GM19239 (cell line): ENCODE data around the gene DLG5.

Source experiments
- DNase-seq: peaks from one replicate; pipeline ENCODE4 v3.0.0; 2011; ENCODE audit warnings: low spot score; ENCODE audit not compliant: insufficient read length
- FAIRE-seq: peaks from 2 replicates; lab custom pipeline; 2011; peaks lifted over from hg19 to GRCh38; lab: Jason Lieb, UNC

The DLG5 gene, protein sequence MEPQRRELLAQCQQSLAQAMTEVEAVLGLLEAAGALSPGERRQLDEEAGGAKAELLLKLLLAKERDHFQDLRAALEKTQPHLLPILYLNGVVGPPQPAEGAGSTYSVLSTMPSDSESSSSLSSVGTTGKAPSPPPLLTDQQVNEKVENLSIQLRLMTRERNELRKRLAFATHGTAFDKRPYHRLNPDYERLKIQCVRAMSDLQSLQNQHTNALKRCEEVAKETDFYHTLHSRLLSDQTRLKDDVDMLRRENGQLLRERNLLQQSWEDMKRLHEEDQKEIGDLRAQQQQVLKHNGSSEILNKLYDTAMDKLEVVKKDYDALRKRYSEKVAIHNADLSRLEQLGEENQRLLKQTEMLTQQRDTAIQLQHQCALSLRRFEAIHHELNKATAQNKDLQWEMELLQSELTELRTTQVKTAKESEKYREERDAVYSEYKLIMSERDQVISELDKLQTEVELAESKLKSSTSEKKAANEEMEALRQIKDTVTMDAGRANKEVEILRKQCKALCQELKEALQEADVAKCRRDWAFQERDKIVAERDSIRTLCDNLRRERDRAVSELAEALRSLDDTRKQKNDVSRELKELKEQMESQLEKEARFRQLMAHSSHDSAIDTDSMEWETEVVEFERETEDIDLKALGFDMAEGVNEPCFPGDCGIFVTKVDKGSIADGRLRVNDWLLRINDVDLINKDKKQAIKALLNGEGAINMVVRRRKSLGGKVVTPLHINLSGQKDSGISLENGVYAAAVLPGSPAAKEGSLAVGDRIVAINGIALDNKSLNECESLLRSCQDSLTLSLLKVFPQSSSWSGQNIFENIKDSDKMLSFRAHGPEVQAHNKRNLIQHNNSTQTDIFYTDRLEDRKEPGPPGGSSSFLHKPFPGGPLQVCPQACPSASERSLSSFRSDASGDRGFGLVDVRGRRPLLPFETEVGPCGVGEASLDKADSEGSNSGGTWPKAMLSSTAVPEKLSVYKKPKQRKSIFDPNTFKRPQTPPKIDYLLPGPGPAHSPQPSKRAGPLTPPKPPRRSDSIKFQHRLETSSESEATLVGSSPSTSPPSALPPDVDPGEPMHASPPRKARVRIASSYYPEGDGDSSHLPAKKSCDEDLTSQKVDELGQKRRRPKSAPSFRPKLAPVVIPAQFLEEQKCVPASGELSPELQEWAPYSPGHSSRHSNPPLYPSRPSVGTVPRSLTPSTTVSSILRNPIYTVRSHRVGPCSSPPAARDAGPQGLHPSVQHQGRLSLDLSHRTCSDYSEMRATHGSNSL (N-terminal part only)

DNA sequence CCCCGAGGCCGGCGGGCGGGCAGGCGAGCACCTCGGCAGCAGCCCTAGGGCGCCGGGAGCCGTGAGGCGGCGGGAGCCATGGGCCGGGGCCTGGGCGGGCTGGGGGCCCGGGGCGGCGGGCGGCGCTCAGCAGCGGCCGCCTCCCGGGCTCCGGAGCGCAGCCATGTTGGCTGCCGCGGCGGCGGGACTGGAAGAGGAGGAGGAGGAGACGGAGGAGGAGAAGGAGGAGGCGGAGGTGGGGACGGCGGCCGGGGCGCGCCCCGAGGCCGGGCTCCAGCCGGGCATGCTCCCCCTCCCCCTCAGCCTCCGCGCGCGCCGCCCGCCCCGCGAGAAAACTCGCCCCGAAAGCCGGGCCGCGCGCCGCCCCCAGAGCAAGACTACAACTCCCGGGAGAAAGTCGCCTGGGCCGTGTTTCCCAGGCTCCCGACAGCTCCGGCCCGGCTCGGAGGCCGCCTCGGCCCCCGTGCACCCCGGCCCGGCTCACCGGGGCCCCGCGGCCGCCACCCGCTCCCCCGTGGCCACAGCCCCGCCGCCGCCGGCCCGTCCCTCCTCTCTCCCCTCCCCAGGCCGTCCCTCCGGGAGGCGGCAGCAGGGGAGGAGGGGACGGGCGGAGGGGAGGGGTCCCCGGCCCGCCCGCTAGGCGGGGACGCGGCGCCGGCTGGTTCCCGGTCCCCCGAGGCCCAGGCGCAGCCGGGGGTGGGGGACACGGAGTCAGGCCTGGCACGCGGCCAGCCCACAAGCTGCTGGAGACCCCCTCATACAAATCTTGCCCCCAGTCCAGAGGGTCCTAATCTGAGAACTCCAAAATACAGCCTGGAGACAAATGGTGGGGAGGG, at the start of gene DLG5:
TSS of gene DLG5 (minus strand) at position 190 of the 836 bp plus-strand sequence. CDS start 235 bp downstream, outside the sequence.
- peak; percentile 55 for DNase-seq
- no peak for FAIRE-seq

DNA sequence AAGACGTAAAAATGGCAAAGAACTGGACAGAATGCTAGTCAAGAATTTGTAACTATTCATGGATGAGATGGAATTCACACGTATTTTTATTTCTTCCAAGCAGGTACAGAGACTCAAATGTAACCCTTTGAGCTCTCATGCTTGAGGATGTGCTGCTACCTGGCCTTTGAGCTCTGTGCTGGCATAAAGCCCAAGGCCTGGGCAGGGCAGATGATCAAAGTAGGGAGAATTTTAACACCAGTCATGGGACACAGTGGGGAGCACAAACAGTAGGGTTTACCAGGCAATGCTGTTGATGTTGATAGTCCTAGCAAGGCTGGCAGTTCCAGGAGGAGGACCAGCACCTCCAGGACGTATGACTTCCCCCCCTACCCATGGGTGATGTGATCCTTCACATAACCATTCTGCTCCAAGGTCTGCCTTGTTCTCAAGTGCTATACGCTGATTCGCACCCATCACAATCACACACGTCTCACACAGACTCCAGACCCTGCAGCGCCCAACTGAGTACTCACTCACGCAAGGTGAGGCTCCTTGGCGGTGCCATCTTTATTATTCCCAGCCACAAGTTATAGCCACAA, 48.6 kb upstream of the DLG5 start:
- no peak for DNase-seq
- no peak for FAIRE-seq

DNA sequence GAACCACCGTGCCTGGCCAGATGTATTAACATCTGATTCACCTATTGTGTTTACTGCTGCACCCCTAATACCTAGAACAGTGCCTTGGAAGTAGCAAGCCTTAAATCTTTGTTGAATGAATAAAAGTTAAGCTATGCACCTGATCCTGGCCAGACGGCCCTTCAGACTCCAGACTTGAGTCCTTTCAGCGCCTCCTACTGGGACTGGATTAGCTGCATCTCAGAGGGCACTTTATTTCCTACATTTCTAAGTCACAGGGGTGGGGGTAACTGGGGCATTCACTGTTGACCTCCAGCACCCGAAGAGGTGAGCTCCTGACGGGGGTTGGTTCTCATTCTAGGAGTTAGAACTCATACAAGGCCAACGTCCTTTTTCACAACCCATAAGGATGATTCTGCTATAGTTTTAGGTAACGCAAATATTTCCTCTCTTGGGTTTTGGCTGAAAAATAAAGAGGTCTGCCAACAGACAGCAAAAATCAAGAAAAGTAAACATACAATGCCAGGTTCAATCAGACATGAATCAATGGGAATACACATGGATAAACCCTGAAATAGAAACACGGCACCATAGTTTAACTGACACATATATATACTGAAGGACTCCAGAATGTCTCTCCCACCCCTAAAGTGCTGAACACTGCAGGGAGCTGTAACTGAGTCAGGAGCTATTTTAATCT, 48.0 kb upstream of the DLG5 start:
- FAIRE-seq (no peak), DNase-seq (no peak)

DNA sequence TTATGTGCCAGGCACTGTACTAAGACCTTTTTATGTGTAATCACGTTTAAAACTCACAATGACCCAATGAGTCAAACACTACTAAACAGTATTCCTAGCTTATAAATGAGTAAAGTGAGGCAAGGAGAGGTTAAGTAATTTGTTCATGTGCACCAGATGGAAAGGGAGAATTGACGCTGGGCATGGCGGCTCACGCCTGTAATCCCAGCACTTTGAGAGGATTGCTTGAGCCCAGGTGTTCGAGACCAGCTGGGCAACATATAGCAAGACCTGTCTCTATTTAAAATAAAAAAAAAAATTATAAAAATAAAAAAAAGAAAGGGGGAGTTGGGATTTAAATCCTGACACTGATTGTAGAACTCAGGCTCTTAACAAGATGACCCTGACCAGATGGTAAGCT, 46.7 kb upstream of the DLG5 start:
- FAIRE-seq: no peak
- DNase-seq: no peak

DNA sequence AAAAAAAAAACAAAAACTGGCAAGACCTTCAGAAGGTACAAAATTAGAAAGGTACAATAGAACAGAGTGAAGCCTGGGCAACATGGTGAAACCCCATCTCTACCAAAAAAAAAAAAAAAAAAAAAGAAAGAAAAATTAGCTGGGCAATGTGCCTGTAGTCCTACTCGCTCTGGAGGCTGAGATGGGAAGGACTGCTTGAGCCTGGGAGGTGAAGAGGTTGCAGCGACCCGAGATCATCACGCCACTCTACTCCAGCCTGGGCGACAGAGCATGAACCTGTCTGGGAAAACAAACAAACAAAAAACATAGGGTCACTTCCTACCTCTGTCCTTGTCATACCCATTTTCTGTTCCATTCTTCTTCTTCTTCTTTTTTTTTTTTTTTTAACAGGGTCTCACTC, 45.6 kb upstream of the DLG5 start:
- FAIRE-seq (no peak), DNase-seq (no peak)

DNA sequence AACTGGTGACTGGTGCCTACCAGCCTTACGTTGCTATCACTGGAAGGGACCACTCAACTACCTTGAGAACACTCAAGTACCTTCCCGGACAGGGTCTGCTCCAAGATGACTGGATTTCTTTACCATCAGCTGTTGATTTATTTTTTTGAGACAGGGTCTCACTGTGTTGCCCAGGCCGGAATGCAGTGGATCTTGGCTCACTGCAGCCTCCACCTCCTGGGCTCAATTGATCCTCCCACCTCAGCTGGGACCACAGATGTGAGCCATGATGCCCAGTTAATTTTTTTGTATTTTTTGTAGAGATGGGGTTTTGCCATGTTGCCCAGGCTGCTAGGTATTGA, 45.2 kb upstream of the DLG5 start:
- no peak for DNase-seq
- FAIRE-seq: no peak

DNA sequence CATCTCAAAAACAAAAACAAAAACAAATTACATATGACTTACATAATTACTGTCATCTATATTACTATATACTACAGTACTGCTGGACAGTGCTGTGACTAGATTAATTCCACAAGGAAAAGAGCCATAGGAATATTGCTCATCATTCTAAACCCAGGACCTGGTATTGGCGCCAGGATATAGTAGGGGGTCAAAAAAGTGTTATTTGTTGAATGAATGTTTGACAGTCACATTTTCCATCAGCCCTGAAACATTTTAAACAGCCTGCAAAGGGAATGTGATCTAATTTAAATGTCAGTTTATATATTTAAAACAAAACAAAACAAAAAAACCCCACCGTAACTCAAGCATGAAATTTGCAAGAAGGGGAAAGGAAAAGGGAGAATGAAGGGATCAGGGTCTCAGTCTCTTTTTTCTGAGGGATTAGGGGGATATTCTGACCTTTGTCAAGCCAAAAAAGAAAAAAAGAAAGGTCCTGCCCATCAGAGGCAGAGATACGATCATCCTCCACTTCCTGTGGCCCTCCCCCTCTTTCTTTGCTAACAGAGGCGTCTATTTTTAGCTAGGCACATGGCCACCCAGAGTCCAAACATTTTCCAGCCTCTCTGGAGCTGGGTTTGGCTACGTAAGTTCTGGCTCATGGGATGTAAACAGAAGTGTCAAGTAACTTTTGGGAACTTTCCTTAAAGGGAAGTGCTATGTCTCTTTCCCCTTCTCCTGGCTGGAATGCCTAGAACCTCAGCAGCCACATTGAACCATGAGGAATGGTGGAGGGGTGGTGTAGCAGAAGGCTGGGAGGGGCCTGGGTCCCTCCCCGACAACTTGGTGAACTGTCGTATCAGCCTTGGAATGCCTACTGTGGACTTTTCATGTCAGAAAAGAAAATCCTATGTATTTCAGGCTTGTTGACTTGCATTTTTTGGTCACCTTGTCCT, 44.6 kb upstream of the DLG5 start:
- FAIRE-seq: no peak

DNA sequence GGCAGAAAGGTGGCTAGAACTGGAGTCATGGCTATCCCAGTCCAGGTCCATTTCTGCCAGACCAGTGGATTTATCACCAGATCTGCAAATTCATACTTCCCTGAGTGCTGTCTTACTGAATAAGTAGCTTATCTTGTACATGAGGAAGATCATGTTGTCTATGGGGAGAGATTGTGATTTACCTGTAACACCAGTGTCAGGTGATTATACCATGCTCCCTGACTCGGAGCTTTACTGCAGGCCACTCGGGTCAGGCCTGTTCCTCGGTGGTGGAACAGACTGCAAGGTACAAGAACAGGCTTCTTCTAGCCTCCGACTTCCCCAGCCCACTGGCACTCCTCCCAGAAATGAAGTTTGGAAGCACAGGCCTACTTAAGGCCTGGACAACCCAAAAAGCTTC, 42.6 kb upstream of the DLG5 start:
- no peak for FAIRE-seq
- no peak for DNase-seq

More for the DNA sequence above, 44.6 kb upstream of the DLG5 start:
- no peak for DNase-seq

DNA sequence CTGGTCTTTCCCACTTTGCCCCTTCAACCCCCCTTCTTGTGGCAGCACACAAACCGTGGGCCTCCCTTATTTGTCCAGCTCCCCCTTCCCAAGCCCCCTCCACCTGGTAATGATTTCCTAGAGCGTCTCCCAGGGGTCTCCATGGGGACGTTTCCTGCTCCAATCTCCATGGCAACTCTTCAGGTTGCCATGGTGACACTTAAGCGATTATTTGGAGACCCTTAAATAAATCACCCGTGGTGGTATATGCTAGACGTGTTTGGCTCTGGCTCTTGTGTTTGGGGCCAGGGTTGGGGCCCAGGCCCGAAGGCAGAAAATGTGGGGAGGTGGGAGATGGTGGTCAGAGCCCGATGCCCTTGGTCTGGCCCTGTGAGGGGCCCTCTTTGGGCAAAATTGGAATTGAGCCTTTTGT, 41.1 kb upstream of the DLG5 start:
- no peak for DNase-seq
- no peak for FAIRE-seq

DNA sequence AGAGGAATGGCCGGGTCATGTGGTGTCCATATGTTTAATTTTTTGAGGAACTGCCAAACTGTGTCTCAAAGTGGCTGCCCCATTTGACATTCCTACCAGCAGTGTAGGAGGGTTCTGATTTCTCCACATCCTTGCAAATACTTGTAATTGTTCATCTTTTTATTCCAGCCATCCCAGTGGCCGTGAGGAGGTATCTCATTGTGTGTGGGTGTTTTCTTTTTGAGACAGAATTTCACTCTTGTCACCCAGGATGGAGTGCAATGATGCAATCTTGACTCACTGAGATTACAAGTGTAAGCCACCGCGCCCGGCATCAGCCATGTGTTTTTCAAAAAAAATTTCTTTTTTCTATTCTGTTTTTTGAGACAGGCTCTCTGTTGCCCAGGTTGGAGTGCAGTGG, 38.7 kb upstream of the DLG5 start:
- DNase-seq (no peak), FAIRE-seq (no peak)

DNA sequence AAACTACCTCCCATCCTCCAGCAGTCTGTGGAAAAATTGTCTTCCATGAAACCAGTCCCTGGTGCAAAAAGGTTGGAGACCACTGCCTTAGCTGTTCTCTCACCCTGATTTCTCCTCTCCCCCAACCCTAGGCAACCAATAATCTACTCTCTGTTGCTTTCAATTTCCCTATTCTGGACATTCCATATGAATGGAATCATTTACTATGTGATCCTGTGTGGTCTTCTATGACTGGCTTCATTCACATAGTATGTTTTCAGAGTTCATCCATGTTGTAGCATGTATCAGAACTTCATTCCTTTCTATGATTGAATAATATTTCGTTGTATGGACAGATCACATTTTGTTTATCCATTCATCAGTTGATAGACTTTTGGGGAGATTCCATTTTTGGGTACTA, 38.3 kb upstream of the DLG5 start:
- FAIRE-seq (no peak), DNase-seq (no peak)

DNA sequence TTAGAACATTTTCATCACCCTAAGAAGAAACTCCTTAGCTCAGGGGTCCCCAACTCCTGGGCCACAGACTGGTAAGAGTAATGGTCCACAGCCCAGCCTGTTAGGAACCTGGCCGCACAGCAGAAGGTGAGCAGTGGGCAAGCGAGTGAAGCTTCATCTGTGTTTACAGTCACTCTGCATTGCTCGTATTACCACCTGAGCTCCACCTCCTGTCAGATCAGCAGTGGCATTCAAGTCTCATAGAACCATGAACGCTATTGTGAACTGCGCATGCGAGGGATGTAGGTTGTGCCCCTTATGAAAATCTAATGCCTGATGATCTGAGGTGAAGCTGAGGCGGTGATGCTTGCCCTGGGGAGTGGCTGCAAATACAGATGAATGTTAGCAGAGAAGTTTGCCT, 37.3 kb upstream of the DLG5 start:
- FAIRE-seq (no peak), DNase-seq (no peak)

DNA sequence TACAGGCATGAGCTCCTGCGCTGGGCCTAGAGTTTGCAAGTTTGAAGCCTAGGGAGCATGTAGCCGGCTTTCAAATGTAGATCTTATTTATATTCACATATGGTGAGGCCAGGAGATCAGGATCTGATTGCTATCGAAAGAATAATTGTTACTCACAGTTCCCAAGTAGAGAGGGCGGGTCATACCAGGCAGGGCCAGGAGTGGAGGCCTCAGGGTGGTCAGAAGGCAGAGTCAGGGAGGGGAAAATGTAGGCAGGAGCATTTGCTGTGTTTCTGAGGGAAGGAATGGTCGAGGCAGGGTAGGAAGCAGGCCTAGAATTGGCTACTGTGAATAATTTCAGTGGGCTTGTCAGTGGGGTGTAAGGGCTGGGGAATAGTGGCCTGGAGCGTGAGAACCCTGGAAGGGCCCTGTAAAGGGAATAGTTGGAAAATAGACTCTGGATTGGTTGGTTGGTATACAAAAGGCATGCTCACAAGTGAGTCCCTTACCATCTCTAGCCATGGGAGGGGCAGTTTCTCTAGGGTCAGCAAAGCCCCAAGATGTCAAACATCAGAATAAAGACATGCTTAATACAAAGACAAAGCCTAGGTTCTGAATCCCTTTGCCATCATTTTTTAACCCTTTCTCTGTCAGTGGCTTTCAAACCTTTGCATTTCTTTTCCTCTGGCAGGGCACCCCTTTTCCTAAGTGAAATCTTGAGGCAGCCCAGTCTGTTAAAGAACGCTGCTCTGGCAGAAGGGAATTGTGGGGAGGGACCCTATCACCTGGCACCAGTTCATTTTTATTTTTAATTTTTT, 36.0 kb upstream of the DLG5 start:
- DNase-seq: no peak
- no peak for FAIRE-seq

DNA sequence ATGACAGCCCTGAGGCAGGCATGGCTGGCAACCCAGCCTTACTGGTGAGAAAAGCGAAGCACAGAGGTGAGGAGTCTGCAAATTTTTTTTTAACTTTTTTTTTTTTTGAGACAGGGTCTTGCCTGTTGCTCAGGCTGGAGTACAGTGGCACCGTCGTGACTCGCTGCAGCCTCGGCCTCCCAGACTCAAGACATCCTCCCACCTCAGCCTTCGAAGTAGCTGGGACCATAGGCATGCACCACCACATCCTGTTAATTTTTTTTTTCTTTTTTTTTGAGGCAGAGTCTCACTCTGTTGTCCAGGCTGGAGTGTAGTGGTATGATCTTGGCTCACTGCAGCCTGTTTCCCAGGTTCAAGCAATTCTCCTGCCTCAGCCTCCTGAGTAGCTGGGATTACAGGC, 35.1 kb upstream of the DLG5 start:
- no peak for DNase-seq
- no peak for FAIRE-seq

DNA sequence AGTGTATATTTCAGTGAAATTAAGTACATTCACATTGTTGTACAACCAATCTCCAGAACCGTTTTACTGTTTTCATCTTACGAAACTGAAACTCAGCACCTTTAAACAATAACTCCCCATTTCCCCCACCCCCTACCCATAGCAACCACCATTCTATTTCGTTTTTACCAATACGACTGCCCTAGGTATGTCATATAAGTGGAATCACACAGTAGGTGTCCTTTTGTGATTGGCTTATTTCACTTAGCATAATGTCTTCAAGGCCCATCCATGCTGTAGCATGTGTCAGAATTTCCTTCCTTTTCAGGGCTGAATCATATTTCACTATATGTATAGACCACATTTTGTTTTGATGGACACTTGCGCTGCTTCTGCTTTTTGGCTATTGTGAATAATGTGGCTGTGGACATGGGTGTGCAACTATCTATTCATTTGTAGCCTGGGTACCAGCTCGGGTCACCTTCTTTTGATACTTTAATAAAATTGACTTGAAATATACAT, 34.3 kb upstream of the DLG5 start:
- no peak for DNase-seq
- FAIRE-seq: no peak

DNA sequence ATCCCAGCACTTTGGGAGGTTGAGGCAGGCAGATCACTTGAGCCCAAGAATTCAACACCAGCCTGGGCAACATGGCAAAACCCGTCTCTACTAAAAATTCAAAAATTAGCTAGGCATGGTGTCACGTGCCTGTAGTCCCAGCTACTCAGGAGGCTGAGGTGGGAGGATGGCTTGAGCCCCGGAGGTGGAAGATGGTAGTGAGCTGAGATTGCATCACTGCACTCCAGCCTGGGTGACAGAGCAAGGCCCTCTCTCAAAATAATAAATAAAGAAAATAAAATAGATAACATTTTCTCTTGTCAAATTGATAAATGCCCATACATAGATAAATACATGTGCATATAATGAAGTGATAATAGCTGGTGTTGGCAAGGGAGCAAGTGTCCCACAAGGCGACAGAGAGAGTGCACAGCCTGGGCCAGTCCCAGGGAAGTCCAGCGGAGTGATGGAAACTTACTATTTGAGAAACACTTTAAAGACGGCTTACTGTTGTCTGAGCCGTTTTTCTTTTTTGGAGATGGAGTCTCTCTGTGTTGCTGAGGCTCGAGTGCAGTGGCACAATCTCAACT, 33.4 kb upstream of the DLG5 start:
- no peak for FAIRE-seq
- DNase-seq: no peak

DNA sequence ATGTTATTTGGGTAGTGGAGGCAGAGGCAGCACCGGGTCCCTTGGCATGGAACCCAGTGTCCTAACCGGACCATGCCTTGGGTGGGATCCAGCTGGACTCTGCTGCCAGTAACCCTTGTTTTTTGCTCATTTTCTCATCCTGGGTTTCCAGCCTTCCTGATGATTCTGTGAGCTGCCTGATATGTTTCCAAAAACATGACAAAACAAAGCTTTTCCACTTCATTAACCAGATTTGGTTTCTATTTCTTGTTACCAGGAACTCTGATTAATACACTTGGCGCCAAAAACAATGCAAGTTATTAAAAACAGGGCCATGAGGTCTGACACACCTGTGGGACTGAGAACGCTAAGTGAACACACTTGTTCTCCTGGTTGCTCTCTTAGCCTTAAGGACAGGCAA, 32.8 kb upstream of the DLG5 start:
- DNase-seq: no peak
- no peak for FAIRE-seq
